ENCODE data around the gene NEUROG1. TPM values are rescaled to one million over a fixed set of nuclear protein-coding genes. Genes with fewer than 3 reads are reported as not detected.

NEUROG1 gene
- total and polyA plus RNA-seq, 2 experiments from 2014 or later: not detected

GRCh38 chr5:135571066-135571609 lies 35.4 kb upstream of the NEUROG1 start:
- H3K27ac ChIP-seq: no peak overlapping the region
- no peak for TF ChIP-seq CTCF (IDR thresholded peaks at IDR 0.05; ENCODE audit: low read depth, low read length)
- H3K36me3 ChIP-seq: no peaks in the 10 kb centered on the region
- peaks cover under 1% of the 10 kb centered on the region for H3K27me3 ChIP-seq
- H3K4me3 ChIP-seq: no peak overlapping the region
- no peaks in the 10 kb centered on the region for H3K9me3 ChIP-seq (ENCODE audit: low read depth)
- DNase-seq (ENCODE audit: low read depth in 1 of 2, low spot score in 1 of 2): no peak
- H3K4me1 ChIP-seq (ENCODE audit: low read depth): peaks cover 6% of the 10 kb centered on the region

GRCh38 chr5:135570453-135570764 lies 34.6 kb upstream of the NEUROG1 start:
- no peaks in the 10 kb centered on the region for H3K27me3 ChIP-seq
- H3K9me3 ChIP-seq (ENCODE audit: low read depth): no peaks in the 10 kb centered on the region
- TF ChIP-seq CTCF (IDR thresholded peaks at IDR 0.05; ENCODE audit: low read depth, low read length): no peak
- no peak overlapping the region for H3K4me3 ChIP-seq
- DNase-seq (ENCODE audit: low read depth in 1 of 2, low spot score in 1 of 2): no peak
- no peak overlapping the region for H3K27ac ChIP-seq
- H3K4me1 ChIP-seq (ENCODE audit: low read depth): peaks cover 6% of the 10 kb centered on the region
- H3K36me3 ChIP-seq: no peaks in the 10 kb centered on the region

- Histone ChIP-seq H3K4me3 (no peak overlapping the region), H3K36me3 (no peaks in the 10 kb centered on the region), H3K27me3 (no peaks in the 10 kb centered on the region), H3K9me3 (ENCODE audit: low read depth) (no peaks in the 10 kb centered on the region), H3K4me1 (ENCODE audit: low read depth) (peaks cover 6% of the 10 kb centered on the region), H3K27ac (no peak overlapping the region)
- peak; percentile 57 to 59 for DNase-seq (ENCODE audit: low read depth in 1 of 2, low spot score in 1 of 2)
- peak; percentile 74 for TF ChIP-seq CTCF (IDR thresholded peaks at IDR 0.05; ENCODE audit: low read depth, low read length)
Measured at GRCh38 chr5:135569755-135570452, 34.1 kb upstream of the NEUROG1 start.

- no peak for DNase-seq (ENCODE audit: low read depth in 1 of 2, low spot score in 1 of 2)
- no peak for TF ChIP-seq CTCF (IDR thresholded peaks at IDR 0.05; ENCODE audit: low read depth, low read length)
- no peaks in the 10 kb centered on the region for H3K36me3 ChIP-seq
- no peak overlapping the region for H3K4me3 ChIP-seq
- no peak overlapping the region for H3K27ac ChIP-seq
- no peaks in the 10 kb centered on the region for H3K27me3 ChIP-seq
- no peaks in the 10 kb centered on the region for H3K9me3 ChIP-seq (ENCODE audit: low read depth)
- H3K4me1 ChIP-seq (ENCODE audit: low read depth): peaks cover 6% of the 10 kb centered on the region
Measured at GRCh38 chr5:135568923-135569360, 33.2 kb upstream of the NEUROG1 start.

- no peaks in the 10 kb centered on the region for H3K27me3 ChIP-seq
- no peak overlapping the region for H3K27ac ChIP-seq
- no peak for DNase-seq (ENCODE audit: low read depth in 1 of 2, low spot score in 1 of 2)
- H3K4me3 ChIP-seq: no peak overlapping the region
- TF ChIP-seq CTCF (IDR thresholded peaks at IDR 0.05; ENCODE audit: low read depth, low read length): no peak
- peaks cover 6% of the 10 kb centered on the region for H3K4me1 ChIP-seq (ENCODE audit: low read depth)
- H3K9me3 ChIP-seq (ENCODE audit: low read depth): no peaks in the 10 kb centered on the region
- H3K36me3 ChIP-seq: no peaks in the 10 kb centered on the region
Measured at GRCh38 chr5:135568246-135568645, 32.5 kb upstream of the NEUROG1 start.
